ENCODE data around the gene PRKACA.

The PRKACA gene

DNA sequence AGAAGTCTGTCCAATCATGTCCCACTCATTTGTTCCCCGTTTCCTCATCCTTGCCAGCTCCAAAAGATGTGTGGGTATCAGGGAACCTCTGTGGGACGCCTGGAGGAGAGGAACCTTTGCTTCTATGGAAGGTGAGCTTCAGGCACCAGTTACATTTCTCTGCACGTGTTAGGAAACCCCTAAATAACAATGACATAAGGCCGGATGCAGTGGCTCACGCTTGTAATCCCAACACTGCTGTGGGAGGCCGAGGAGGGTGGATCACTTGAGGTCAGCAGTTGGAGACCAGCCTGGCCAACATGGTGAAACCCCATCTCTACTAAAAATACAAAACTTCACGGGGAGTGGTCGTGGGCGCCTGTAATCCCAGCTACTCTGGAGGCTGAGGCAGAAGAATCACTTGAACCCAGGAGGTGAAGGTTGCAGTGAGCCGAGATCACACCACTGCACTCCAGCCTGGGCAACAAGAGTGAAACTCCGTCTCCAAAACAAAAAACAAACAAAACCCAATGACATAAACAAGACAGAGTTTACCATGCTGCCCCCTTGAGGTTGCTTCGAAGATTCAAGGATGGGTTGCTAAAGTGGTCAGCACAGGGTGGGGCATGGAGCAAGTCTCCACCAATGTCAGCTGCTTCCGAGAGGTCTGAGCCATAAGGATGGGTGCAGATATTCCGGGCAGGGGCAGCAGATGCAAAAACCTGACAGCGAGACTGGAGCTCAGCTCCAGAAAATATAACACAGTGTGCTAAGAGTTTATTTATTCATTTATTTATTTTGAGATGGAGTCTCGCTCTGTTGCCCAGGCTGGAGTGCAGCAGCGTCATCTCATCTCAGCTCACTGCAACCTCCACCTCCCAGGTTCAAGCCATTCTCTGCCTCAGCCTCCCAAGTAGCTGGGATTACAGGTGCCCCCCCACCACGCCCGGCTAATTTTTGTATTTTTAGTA is 74.6 kb downstream of the PRKACA start:
- DNase-seq (ENCODE audit: low read depth) = peak; percentile 78
